ENCODE data around the gene PDE4D.

GRCh38 chr5:59168067-59168466, 725.5 kb downstream of the PDE4D start:
- TF ChIP-seq, protein P1, sequence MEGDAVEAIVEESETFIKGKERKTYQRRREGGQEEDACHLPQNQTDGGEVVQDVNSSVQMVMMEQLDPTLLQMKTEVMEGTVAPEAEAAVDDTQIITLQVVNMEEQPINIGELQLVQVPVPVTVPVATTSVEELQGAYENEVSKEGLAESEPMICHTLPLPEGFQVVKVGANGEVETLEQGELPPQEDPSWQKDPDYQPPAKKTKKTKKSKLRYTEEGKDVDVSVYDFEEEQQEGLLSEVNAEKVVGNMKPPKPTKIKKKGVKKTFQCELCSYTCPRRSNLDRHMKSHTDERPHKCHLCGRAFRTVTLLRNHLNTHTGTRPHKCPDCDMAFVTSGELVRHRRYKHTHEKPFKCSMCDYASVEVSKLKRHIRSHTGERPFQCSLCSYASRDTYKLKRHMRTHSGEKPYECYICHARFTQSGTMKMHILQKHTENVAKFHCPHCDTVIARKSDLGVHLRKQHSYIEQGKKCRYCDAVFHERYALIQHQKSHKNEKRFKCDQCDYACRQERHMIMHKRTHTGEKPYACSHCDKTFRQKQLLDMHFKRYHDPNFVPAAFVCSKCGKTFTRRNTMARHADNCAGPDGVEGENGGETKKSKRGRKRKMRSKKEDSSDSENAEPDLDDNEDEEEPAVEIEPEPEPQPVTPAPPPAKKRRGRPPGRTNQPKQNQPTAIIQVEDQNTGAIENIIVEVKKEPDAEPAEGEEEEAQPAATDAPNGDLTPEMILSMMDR (conservative IDR thresholded peaks at IDR 0.05; ENCODE audit: low read depth, low read length), result no peak
- TF ChIP-seq POLR2A (IDR thresholded peaks at IDR 0.05; ENCODE audit: low read depth, low read length), result no peak
- no peak for TF ChIP-seq USF2 (IDR thresholded peaks at IDR 0.05; ENCODE audit: low read depth, low read length)
- TF ChIP-seq MAFK (IDR thresholded peaks at IDR 0.05; ENCODE audit: low read depth, low read length), result no peak
- no peak for TF ChIP-seq MXI1 (IDR thresholded peaks at IDR 0.05; ENCODE audit: borderline replicate concordance, low read depth, low read length)
- no peak for TF ChIP-seq NFE2L2 (IDR thresholded peaks at IDR 0.05; ENCODE audit: low read depth, low read length)
- TF ChIP-seq RCOR1 (IDR thresholded peaks at IDR 0.05; ENCODE audit: insufficient replicate concordance, low read length), result no peak
- TF ChIP-seq RAD21 (IDR thresholded peaks at IDR 0.05; ENCODE audit: low read length), result no peak
- no peak for TF ChIP-seq CHD1 (IDR thresholded peaks at IDR 0.05; ENCODE audit: low read depth, low read length)
- no peak for TF ChIP-seq FOS (IDR thresholded peaks at IDR 0.05; ENCODE audit: low read depth, low read length)

Data from IMR-90 (cell line).